EH (cell line): ENCODE measurements around the gene RHBDD3.

Experiments used
- DNase-seq: peaks from one replicate; pipeline ENCODE4 v3.0.0-alpha.2; 2015; ENCODE audit warnings: low read depth

Gene RHBDD3

DNA sequence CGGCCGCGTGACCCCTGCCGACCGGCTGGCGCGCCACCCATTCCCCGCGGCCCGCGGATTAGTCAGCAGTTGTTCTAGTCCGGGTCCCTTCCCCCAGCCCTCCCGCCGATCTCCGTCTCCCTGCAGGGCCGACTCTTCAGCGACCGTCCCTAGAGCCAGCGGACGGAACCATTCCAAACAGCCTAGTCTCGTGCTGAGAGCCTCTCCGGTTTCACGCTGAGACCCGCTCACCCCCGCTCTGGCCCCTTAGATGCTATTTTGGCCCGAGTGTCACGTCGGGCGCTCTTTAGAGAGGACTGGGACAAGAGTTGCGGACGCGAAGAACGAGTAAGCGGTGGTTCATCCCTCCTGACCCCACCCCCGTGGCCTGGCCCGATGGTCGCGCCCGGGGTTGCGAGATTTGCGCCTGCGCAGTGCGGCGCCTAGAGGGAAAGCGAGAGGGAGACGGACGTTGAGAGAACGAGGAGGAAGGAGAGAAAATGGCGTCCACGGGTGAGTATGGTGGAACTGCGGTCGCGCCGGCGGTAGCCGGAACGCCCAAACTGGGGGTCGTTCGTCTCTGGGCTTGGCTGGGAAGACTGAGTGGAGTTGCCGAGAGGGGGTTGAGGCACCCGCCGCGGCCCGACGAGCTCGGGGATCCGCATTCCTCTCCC lies at the start of gene RHBDD3, which contains the start of gene EWSR1:
Gene RHBDD3 (minus strand): TSS at position 124 of the 653 bp plus-strand sequence. CDS start 2,355 bp downstream, outside the sequence.
Gene EWSR1 (plus strand): TSS at position 411 of the 653 bp plus-strand sequence. CDS start 69 bp downstream, at position 480.
- DNase-seq = peak; percentile 96

DNA sequence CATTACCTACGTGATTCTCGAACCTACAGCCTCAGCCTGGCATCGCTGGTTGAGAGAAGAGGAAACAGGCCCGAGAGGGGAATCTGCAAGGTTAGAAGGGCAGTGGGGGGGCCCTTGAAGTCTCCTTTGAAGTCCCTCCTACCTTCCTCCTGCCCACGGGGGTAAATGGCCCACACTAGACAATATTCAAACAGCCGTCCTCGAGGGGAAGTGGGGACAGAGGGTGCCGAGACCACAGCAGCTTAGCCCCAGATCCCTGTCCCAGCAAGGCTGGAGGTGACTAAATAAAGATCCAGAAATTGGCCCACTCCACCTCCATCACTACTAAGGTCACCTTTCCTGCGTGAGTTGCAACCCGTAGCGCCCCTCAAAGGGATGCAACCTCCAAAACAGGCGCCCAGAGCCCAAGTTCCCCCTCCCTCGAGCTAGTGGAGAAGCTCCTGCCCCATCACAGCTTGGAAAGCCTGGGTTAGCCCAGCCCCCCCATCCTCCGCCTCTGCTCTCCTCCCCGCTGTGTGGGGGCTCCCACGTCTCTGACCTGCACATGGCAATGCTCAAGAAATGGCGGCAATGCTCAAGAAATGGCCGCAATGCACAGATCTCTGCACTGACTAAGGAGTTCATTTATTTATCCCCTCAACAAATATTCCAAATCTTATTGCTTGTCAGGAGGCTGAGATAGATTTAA lies 48.5 kb upstream of the RHBDD3 start:
- no peak for DNase-seq

DNA sequence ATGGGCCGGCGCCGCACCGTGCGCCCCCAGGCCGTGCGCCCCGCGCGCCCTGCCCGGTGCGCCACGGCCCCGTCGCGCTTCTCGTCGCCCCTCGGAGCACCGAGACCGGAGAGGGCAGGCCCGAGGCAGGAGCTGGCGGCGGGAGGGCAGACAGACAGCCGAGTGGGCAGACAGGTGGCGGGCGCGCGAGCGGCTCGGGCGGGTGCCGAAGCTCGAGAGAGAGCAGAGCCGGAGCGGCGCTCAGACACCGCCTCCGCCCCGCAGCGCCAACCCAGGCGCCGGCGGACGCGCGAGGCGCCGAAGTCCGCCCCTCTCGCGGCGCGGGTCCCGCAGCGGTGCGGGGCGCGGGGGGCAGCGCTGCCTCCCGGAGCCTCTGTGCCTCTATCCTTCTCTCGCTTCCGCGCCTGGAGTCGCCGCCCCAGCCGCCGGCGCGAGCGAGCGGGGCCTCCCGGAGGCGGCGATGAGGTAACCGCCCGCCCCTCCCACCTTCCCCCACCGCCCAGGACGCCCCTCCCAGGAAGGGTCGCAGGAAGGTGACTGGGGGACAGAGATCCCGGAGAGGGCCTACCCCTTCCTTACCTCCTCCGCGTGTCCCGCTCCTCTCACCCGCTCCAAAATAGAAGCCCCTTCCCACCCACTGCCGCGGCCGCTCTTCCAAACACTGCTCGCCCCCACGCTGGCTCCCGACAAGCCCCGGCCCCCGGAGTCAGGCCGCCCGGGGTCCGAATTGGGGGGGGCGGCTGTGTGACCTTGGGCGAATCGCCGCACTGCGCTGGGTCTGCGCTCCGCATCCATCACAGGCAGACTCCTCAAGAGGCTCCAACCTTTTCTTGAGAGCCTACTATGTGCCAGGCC lies 47.7 kb upstream of the RHBDD3 start, which contains the start of gene RASL10A:
Gene RASL10A (minus strand): TSS at position 412 of the 855 bp plus-strand sequence. CDS start 451 bp downstream, outside the sequence.
- peak; percentile 17 for DNase-seq

DNA sequence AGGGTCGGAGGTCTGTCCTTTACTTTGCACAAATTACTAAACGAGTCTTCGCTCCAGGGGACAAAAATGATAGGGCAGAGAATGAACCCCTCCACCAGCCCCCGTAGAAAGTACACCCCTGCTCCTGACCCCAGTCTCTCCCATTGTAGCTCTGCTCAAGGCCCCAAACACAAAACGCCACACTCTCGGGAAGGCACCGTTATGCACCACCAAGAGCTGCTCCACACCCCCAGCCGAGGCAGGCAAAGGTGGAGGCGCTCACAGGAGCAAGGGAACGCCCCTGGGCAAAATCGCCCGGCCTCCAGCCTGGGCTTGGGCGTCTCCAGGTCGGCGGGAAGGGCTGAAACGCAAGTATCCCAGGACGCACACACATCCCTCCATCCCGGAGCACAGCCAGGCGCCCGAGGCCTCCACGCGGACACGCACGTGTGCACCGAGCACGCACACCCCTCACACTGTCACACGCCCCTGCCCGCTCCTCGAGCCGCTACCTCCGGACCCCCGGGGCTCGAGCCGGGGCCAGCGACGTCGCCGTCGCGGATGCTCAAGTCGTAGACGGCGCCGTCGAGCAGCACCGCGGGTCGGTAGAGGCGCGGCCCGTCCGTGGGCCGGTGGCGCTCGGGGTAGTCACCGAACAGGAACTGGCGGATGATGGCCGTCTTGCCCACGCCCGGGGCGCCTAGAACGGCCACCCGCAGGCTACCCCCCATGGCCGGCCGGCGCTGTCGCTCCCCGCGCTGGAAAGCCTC lies 46.9 kb upstream of the RHBDD3 start:
- DNase-seq = no peak

DNA sequence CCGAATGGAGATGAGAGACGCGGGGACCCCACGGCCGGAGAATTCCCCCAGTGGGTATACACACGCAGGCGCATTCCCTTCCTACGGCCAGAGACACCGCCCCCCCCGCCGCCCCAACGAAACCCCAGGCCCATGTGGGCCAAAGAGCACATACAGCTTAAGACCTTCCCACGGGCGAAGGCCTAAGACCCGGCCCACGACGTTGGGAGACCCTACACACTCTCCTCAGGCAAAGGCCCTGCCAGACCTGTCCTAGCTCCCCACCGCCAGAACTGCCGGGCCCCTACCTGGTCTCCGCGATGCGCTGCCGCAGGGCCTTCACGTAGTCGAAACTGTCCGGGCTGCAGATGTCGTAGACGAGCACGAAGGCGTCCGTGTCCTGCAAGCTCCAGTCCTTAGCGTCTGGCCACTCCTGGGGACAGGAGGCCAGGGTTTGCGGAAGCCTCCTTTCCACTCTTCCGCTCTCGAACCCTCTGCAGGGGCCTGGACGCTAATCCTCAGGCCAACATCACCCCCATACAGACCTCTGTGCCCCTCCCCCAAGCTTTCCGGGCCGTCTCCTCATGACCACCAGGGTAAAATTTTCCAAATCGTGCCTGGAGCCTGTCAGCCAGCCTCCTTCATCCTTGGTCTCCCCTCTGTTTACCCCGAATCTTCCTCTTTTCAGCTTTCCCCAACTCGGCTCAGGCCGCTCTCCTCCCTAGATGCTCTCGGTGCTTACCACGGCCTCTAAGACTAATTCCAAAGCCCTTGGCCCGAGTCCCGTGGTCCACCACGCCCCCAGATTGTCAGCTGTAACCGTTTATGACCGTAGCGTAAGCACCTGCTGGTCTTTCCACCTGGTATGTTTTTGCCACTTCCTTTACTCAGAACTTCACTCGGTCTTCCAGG lies 46.0 kb upstream of the RHBDD3 start:
- DNase-seq = no peak

DNA sequence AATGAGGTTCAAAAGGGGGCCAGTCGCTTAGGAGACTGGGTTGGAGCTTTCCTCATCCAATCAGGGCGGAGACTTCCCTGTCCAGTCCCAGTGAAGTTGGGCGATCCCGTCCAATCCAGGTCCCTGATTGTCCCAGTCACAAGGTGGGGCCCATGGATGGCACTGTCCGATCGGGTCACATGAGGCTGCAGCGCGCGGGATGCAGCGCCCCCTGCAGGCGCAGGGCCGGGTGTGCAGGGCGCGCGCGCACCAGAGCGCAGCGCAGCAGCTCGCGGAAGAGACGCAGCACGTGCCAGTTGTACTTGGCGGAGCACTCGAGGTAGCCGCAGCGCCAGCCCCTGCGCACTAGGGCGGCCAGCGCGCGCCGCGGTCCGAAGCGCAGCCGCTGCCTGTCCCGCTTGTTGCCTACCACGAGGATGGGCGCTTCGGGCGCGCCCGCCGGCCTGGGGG lies 45.4 kb upstream of the RHBDD3 start:
- no peak for DNase-seq

DNA sequence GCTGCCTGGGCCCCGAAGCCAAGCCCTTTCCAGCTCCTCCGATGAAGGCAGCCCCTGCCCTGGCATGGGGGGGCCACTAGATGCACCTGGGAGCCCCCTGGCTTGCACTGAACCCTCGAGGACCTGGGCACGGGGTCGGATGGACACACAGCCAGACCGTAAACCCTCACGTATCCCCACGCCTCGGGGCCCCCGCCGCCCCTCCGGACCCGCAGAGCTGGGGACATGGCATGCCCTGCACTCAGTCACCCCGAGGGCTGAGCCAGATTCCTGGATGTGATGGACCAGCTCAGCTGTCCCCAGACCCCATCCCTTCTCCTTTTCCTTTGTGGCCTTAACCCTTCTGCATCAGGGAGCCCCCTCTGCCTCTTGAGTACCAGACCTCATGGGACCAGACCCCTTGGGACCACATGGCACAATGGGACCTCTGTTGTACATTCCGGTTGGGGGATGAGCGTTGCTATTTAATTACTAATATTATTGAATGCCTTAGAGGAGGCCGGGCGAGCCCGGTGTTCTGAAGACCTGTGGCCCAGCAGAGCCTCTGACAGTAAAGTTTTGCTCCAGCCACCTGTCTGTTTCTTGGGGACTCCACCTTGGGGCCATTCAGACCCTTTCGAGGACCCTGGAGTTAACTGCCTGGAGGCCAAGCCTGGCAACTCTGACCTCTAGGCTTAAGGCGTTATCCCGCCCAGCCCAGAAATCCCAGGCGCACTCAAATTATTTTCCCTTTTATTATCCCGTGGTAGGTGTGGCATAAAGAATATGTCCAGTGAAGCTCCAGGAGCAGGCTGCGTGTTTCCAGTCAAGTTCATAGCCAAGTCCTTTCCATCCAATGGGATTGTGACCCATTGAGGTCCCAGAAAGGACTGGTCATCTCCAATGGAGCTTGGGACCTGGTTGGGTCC lies 44.7 kb upstream of the RHBDD3 start:
- no peak for DNase-seq

DNA sequence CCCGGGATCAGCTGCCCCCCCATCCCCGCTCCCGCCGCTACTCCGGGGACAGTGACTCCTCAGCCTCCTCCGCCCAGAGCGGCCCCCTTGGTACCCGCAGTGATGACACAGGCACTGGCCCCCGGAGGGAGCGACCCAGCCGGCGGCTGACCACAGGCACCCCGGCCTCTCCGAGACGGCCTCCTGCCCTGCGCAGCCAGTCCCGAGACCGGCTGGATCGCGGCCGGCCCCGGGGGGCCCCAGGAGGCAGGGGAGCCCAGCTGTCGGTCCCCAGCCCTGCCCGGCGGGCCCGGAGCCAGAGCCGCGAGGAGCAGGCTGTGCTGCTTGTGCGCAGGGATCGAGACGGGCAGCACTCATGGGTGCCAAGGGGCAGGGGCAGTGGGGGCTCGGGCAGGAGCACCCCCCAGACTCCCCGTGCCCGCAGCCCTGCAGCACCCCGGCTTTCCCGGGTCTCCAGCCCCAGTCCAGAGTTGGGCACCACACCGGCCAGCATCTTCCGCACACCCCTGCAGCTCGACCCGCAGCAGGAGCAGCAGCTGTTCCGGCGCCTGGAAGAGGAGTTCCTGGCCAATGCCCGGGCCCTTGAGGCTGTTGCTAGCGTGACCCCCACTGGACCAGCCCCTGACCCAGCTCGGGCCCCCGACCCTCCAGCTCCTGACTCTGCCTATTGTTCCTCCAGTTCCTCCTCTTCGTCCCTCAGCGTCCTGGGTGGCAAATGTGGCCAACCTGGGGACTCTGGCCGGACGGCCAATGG lies 43.9 kb upstream of the RHBDD3 start:
- DNase-seq = no peak

DNA sequence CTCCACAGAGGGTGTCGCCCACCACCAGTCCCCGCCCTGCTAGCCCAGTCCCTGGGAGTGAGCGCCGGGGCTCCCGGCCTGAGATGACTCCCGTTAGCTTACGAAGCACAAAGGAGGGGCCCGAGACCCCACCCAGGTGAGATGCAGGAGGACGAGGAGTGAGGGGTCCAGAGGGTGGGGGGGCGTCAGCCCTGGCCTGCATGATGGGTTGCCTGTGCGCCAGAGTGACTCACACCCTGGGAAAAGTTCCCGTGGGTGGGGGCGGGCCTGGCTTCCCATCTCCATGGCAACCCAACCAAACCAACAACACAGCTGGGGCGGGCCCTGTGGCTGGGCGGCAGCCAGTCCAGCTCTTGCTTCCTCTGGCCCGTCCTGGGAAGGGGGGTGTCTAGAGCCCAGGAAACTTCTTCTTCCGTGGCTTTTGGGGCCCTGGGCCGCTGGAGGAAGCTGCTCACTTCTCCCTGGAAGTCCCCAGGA lies 43.1 kb upstream of the RHBDD3 start:
- peak; percentile 98 for DNase-seq

DNA sequence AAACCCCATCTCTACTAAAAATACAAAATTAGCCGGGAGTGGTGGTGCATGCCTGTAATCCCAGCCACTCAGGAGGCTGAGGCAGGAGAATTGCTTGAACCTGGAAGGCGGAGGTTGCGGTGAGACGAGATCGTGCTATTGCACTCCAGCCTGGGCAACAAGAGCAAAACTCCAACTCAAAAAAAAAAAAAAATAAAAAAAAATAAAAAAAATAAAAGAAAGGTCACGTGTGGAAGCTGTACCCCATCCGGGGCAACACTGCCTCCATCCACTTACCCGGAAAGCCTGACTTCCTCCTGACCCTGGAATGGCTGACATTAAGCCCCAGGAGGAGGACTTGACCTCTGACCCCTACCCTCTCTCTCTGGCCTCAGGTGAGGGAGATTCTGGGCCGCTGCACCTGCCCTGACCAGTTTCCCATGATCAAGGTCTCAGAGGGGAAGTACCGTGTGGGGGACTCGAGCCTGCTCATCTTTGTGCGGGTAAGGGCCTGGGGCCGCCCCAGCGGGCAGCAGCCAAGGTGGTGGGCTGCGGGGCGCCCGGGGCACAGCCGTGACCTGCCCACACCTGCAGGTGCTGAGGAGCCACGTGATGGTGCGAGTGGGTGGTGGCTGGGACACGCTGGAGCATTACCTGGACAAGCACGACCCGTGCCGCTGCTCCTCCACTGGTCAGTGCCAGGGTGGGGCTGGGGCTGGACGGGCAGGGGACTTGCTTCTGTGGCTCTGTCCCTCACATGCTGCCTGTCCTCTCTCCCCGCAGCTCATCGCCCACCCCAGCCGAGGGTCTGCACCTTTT lies 42.5 kb upstream of the RHBDD3 start:
- DNase-seq = no peak

DNA sequence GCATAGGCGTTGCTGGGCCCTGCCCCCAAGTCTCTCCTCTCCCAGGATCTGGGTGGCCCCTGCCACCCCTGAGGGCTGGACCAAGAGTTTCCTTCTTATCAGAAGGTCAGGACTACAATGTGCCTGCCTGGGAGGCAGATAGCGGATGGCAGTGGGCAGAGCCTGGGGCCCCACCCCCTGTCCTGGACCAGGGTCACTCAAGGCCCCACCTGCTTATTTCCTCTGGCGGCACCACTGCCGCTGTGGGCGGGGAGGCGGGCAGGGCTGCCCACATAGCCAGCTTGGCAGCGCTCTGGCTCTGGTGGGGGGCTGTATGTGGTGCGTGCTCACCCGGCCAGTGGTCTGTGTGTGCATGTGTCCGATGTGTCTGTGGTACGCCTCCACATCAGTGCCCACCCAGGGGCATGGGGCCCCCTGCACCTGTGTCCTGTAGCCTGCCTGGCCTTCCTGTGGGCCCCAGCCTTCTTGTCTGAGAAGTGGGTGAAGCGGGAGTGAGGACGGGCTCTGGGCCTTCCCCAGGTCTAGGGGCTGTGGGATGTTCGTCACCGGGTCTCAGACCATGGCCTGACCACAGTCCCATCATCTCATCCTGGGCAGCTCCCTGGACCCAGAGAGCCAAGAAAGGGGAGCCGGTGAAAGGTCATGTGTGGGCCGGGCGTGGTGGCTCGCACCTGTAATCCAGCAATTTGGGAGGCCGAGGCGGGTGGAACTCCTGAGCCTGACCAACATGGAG lies 41.7 kb upstream of the RHBDD3 start:
- DNase-seq = no peak

DNA sequence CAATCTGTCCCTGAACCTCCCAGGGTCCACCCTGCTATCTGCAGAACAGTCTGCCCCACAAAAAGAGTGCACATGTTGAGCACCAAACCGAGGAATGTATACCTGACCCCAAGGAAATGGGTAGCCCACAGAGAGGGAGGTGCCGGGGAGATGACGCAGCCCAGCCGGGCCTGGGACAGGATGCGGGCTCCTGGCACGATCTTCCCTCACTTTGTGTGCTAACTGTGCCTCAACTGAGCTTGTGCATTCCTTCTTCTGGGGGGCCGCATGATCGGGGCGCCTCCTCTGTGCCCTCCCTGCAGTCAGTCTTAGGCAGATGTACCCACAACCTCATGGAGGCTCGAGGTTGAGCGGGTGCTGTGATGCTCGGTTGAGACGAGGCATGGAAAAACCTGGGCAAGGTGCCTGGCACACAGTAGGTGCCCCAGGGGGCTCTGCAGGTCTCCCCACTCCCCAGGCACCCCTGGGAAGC lies 41.0 kb upstream of the RHBDD3 start:
- peak; percentile 84 for DNase-seq

DNA sequence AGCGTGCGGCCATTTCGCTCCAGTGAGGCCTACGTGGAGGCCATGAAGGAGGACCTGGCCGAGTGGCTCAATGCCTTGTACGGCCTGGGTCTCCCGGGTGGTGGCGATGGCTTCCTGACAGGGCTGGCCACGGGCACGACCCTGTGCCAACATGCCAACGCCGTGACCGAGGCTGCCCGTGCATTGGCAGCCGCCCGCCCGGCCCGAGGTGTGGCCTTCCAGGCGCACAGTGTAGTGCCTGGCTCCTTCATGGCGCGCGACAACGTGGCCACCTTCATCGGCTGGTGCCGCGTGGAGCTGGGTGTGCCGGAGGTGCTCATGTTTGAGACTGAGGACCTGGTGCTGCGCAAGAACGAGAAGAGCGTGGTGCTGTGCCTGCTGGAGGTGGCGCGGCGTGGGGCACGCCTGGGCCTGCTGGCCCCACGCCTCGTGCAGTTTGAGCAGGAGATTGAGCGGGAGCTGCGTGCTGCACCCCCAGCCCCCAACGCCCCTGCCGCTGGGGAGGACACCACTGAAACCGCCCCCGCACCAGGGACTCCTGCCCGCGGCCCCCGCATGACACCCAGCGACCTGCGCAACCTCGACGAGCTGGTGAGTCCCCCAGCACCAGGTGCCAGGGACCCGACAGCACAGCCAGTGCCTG lies 40.5 kb upstream of the RHBDD3 start:
- no peak for DNase-seq

DNA sequence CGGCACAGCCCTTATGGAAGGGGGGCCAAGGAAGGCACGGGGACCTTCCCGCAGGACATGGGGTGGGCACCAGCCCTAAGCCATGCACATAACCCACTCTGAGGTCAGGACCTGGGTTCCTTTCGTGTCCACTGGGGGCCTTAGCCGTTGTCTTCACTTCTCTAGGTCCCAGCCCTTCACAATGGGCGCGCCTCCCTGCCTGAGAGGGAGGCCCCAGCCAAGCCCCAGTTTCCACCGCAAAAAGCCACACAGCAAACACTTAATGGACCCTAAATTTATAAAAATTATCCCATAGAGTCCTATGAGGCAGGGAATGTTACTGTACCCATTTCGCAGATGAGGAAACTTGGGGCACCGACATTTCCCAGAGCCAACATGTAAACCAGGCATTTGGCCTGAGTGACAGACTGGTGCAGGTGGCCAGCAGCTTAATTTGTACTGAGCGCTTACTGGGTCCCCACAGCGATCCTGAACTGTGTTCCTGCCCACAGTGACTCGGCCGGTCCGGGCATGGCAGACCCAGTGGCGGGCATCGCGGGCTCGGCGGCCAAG lies 39.9 kb upstream of the RHBDD3 start:
- no peak for DNase-seq

DNA sequence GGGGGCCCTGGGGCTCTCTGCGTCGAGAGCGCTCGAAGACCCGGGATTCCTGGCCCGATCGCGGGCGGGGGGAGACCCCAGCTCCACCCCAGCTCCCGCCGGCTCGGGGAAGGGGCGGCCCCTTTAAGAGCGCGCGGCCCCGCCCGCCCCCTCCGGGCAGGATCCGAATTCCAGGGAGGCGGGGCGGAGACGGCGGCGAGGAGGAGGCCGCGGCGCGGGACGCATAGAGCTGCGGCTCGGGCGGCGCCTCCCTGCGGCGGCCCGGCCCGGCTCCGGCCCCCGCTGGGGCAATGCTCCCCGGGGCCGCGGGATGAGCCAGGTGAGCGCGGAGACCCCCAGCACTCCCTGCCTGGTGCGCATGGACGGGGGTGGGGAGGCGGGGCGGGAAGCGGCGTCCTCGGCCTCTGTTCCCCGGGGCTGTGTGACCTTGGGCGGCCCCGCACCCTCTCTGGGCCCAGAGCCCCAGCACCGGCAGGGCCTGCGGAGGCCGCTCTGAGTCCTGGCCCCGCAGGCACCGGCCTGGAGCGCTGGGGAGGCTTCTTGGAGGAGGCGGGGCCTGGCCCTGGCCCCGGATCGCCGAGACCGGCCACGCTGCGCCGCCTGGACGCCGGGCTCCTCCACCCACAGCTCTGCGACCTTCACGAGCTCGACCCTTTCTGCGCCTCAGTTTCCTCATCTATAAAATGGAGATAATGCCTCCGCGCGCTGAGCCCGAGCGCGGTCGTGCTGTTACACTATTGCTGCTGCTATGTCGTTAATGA lies 39.2 kb upstream of the RHBDD3 start:
- peak; percentile 80 for DNase-seq
